ENCODE measurements around the gene PDIA5. TPM values are rescaled to one million over a fixed set of nuclear protein-coding genes. Genes with fewer than 3 reads are reported as not detected.

PDIA5 gene
- total RNA-seq, 2 experiments from 2014 or later = 2.2 to 3.0 TPM

GRCh38 chr3:123088387-123088786, 21.6 kb downstream of the PDIA5 start:
- peaks cover 32% of the 10 kb centered on the region for H3K4me1 ChIP-seq (ENCODE audit: insufficient read depth, low read length)
- no peaks in the 10 kb centered on the region for H3K9me3 ChIP-seq (ENCODE audit: control insufficient read depth in 1 of 2, insufficient read depth in 1 of 2, low read length in 2 of 2)
- Mint-ChIP-seq H3K4me1 (ENCODE audit: low read depth) (peaks cover 47% of the 10 kb centered on the region), H3K36me3 (ENCODE audit: low read depth) (peaks cover 18% of the 10 kb centered on the region), H3K4me3 (no peak overlapping the region), H3K9me3 (no peaks in the 10 kb centered on the region), H3K27me3 (no peaks in the 10 kb centered on the region), H3K27ac (no peak overlapping the region)
- peaks cover 6% of the 10 kb centered on the region for H3K36me3 ChIP-seq (ENCODE audit: insufficient read depth, low read length)
- H3K27ac ChIP-seq (ENCODE audit: low read depth in 1 of 2, low read length in 2 of 2) = no peak overlapping the region
- no peaks in the 10 kb centered on the region for H3K27me3 ChIP-seq (ENCODE audit: control insufficient read depth in 1 of 2, insufficient read depth in 2 of 2, low read length in 2 of 2)
- no peak for TF ChIP-seq CTCF (IDR thresholded peaks at IDR 0.05)
- intact Hi-C loops (cut with DNase I, micrococcal nuclease) = no loop called here
- ChIA-PET CTCF (no interaction called here), POLR2A (no interaction called here)
- ATAC-seq (ENCODE audit: poor library complexity) (no peak), DNase-seq (no peak)
- no peak overlapping the region for H3K4me3 ChIP-seq (ENCODE audit: low read length)

DNA sequence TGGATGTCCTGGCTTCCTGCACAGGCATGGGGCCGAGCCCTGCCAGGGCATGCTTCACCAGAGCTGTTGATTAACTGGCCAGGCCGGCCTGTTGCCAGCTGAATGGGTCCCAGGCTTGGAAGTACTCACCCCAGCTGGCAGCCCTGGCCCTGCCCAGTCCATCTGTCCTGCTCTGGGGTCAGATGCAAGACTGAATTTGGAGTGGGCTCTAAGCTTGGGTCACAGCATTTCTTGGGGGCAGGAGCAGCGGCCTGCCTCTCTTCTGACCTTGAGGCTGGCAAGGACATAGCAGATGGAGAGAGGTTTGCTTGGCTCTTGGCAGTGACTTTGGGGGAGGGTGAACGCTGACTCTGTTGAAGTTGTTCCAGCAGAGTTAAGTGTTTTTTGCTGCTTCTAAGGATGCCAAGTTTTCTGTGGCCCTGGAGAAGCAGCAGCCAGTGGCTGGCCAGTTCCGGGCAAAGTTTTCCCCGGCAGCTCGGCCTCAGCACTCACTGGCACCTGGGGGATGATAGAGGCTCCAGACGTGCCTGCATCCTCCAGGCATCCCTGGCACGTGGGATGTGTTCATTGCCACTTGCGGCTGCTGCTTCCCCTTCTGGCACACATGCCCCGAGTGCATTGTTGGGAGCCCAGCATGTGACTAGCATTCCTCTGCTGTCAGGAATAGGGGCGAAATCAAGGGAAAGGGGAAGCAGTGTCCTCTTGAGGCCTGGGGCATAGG, 22.9 kb downstream of the PDIA5 start:
- DNase-seq = peak in 1 of 14 experiments; percentile 25
- no peak overlapping the region for H3K27ac ChIP-seq (ENCODE audit: low read depth in 1 of 2, low read length in 2 of 2)
- no peaks in the 10 kb centered on the region for H3K9me3 Mint-ChIP-seq

GRCh38 chr3:123090728-123091531, 24.1 kb downstream of the PDIA5 start:
- H3K27ac ChIP-seq (ENCODE audit: low read depth in 1 of 2, low read length in 2 of 2) = no peak overlapping the region
- ChIA-PET POLR2A (no interaction called here), CTCF (no interaction called here)
- intact Hi-C loops (cut with DNase I, micrococcal nuclease) = no loop called here
- peaks cover 27% of the 10 kb centered on the region for H3K36me3 Mint-ChIP-seq (ENCODE audit: low read depth)
- no peaks in the 10 kb centered on the region for H3K9me3 ChIP-seq (ENCODE audit: control insufficient read depth in 1 of 2, insufficient read depth in 1 of 2, low read length in 2 of 2)
- H3K36me3 ChIP-seq (ENCODE audit: insufficient read depth, low read length) = peaks cover 6% of the 10 kb centered on the region
- H3K27me3 Mint-ChIP-seq = no peaks in the 10 kb centered on the region
- ATAC-seq (ENCODE audit: poor library complexity) (no peak), DNase-seq (peak in 1 of 14 experiments; percentile 24)
- H3K4me3 ChIP-seq (ENCODE audit: low read length) = no peak overlapping the region
- no peak overlapping the region for H3K4me3 Mint-ChIP-seq
- peak overlapping the region; percentile 42 for H3K27ac Mint-ChIP-seq
- TF ChIP-seq CTCF (IDR thresholded peaks at IDR 0.05) = no peak
- H3K27me3 ChIP-seq (ENCODE audit: control insufficient read depth in 1 of 2, insufficient read depth in 2 of 2, low read length in 2 of 2) = no peaks in the 10 kb centered on the region
- H3K9me3 Mint-ChIP-seq = no peaks in the 10 kb centered on the region
- H3K4me1 ChIP-seq (ENCODE audit: insufficient read depth, low read length) = peaks cover 17% of the 10 kb centered on the region
- H3K4me1 Mint-ChIP-seq (ENCODE audit: low read depth) = peaks cover 25% of the 10 kb centered on the region

More for the DNA sequence above, 22.9 kb downstream of the PDIA5 start:
- CTCF ChIA-PET = no interaction called here
- H3K36me3 Mint-ChIP-seq (ENCODE audit: low read depth) = peaks cover 27% of the 10 kb centered on the region
- H3K27ac Mint-ChIP-seq = no peak overlapping the region
- H3K4me1 ChIP-seq (ENCODE audit: insufficient read depth, low read length) = peaks cover 22% of the 10 kb centered on the region
- H3K4me1 Mint-ChIP-seq (ENCODE audit: low read depth) = peaks cover 33% of the 10 kb centered on the region
- no peak for TF ChIP-seq CTCF (IDR thresholded peaks at IDR 0.05)
- ATAC-seq (ENCODE audit: poor library complexity) = no peak
- H3K27me3 ChIP-seq (ENCODE audit: control insufficient read depth in 1 of 2, insufficient read depth in 2 of 2, low read length in 2 of 2) = no peaks in the 10 kb centered on the region
- intact Hi-C loops (cut with DNase I, micrococcal nuclease) = no loop called here
- H3K9me3 ChIP-seq (ENCODE audit: control insufficient read depth in 1 of 2, insufficient read depth in 1 of 2, low read length in 2 of 2) = no peaks in the 10 kb centered on the region
- no peak overlapping the region for H3K4me3 Mint-ChIP-seq
- H3K36me3 ChIP-seq (ENCODE audit: insufficient read depth, low read length) = peaks cover 6% of the 10 kb centered on the region
- POLR2A ChIA-PET = no interaction called here
- H3K4me3 ChIP-seq (ENCODE audit: low read length) = no peak overlapping the region
- no peaks in the 10 kb centered on the region for H3K27me3 Mint-ChIP-seq
